Glutamatergic neuron (in vitro differentiated cells): ENCODE results near the gene ZBTB2. TPM values are rescaled to one million over a fixed set of nuclear protein-coding genes. Genes with fewer than 3 reads are reported as not detected.

Source experiments
- DNase-seq: peaks from one replicate; pipeline ENCODE4 v3.0.0; 2022
- H3K27ac Mint-ChIP-seq: one replicate; pipeline ENCODE4 v1.8.0; 2020; ENCODE audit warnings: mild to moderate bottlenecking, mixed read lengths, inconsistent platforms; ENCODE audit not compliant: unreplicated experiment
- H3K27me3 Mint-ChIP-seq: one replicate; pipeline ENCODE4 v1.8.0; 2020; ENCODE audit warnings: mild to moderate bottlenecking, moderate library complexity, mixed read lengths, inconsistent platforms; ENCODE audit not compliant: unreplicated experiment
- H3K36me3 Mint-ChIP-seq: one replicate; pipeline ENCODE4 v1.8.0; 2020; ENCODE audit warnings: mild to moderate bottlenecking, mixed read lengths, inconsistent platforms; ENCODE audit not compliant: unreplicated experiment
- H3K4me1 Mint-ChIP-seq: one replicate; pipeline ENCODE4 v1.8.0; 2020; ENCODE audit warnings: mild to moderate bottlenecking, low read depth, mixed read lengths, inconsistent platforms; ENCODE audit not compliant: unreplicated experiment
- H3K4me3 Mint-ChIP-seq: one replicate; pipeline ENCODE4 v1.8.0; 2020; ENCODE audit warnings: mild to moderate bottlenecking, mixed read lengths, inconsistent platforms; ENCODE audit not compliant: unreplicated experiment
- H3K9me3 Mint-ChIP-seq: one replicate; pipeline ENCODE4 v1.8.0; 2020; ENCODE audit warnings: mild to moderate bottlenecking, moderate library complexity, mixed read lengths, inconsistent platforms; ENCODE audit not compliant: unreplicated experiment
- CTCF ChIP-seq: fragments of 200-600 bp; sonication (generic); IDR thresholded peaks from one replicate; pipeline ENCODE4 v1.5.0; 2021; ENCODE audit not compliant: partially characterized antibody, unreplicated experiment
- total RNA-seq: library from RNA; stranded (reverse); fragmentation: NEBNext Ultra II Directional; extraction: Animal tissue kit (Norgen Biotek cat#: 25700); gene quantifications from one replicate; pipeline ENCODE4 v1.2.1, GENCODE V29; 2021; ENCODE audit not compliant: unreplicated experiment

The ZBTB2 gene
- total RNA-seq, 1 donor from 2014 or later, result 6.7 TPM

GRCh38 chr6:151375833-151376232, 15.5 kb downstream of the ZBTB2 start:
- Mint-ChIP-seq H3K4me1 (peaks cover 19% of the 10 kb centered on the region), H3K27ac (no peak overlapping the region), H3K4me3 (no peak overlapping the region), H3K27me3 (peaks cover 3% of the 10 kb centered on the region), H3K9me3 (peaks cover 4% of the 10 kb centered on the region), H3K36me3 (no peaks in the 10 kb centered on the region)
- no peak for TF ChIP-seq CTCF
- no peak for DNase-seq

GRCh38 chr6:151374036-151374683, 17.2 kb downstream of the ZBTB2 start:
- Mint-ChIP-seq H3K9me3 (peaks cover 4% of the 10 kb centered on the region), H3K4me1 (peaks cover 16% of the 10 kb centered on the region), H3K27me3 (peaks cover 3% of the 10 kb centered on the region), H3K27ac (no peak overlapping the region), H3K36me3 (no peaks in the 10 kb centered on the region), H3K4me3 (no peak overlapping the region)
- DNase-seq, result no peak
- TF ChIP-seq CTCF, result no peak

GRCh38 chr6:151372164-151372563, 19.2 kb downstream of the ZBTB2 start:
- Mint-ChIP-seq H3K27ac (peak overlapping the region; percentile 14), H3K27me3 (peaks cover 3% of the 10 kb centered on the region), H3K4me3 (peak overlapping the region; percentile 6), H3K9me3 (peaks cover 4% of the 10 kb centered on the region), H3K4me1 (peaks cover 16% of the 10 kb centered on the region), H3K36me3 (no peaks in the 10 kb centered on the region)
- TF ChIP-seq CTCF, result no peak
- no peak for DNase-seq

- Mint-ChIP-seq H3K27me3 (peaks cover 3% of the 10 kb centered on the region), H3K4me3 (no peak overlapping the region), H3K36me3 (no peaks in the 10 kb centered on the region), H3K9me3 (peaks cover 4% of the 10 kb centered on the region), H3K4me1 (peaks cover 16% of the 10 kb centered on the region), H3K27ac (no peak overlapping the region)
- DNase-seq, result no peak
- no peak for TF ChIP-seq CTCF
Observed at GRCh38 chr6:151370509-151371078, 20.8 kb downstream of the ZBTB2 start.

GRCh38 chr6:151365233-151365632, 26.1 kb downstream of the ZBTB2 start:
- no peak overlapping the region for H3K27ac Mint-ChIP-seq

More at GRCh38 chr6:151365233-151365632, 26.1 kb downstream of the ZBTB2 start:
- Mint-ChIP-seq H3K4me1 (no peaks in the 10 kb centered on the region), H3K27me3 (no peaks in the 10 kb centered on the region), H3K36me3 (no peaks in the 10 kb centered on the region), H3K4me3 (no peak overlapping the region), H3K9me3 (peaks cover 4% of the 10 kb centered on the region)
- TF ChIP-seq CTCF, result no peak
- no peak for DNase-seq
